Measurements from ENCODE around the gene HSPA4.

GRCh38 chr5:133053448-133053847, 1.6 kb downstream of the HSPA4 start:
- TF ChIP-seq REST (IDR thresholded peaks at IDR 0.05; ENCODE audit: borderline replicate concordance) (no peak), CTCF (IDR thresholded peaks at IDR 0.05; ENCODE audit: poor library complexity, severe bottlenecking) (no peak)

Data from neural cell (in vitro differentiated cells).